Hematopoietic multipotent progenitor cell treated with erythropoietin and hydrocortisone succinate and interleukin-3 and kit ligand, for 6 days (in vitro differentiated cells): Measurements from ENCODE around the gene COX7A2.

Source experiments
- DNase-seq: peaks from one replicate; pipeline ENCODE4 v3.0.0-alpha.2; 2015

Gene COX7A2

GRCh38 chr6:75219263-75219662 is 24.3 kb downstream of the COX7A2 start:
- no peak for DNase-seq

DNA sequence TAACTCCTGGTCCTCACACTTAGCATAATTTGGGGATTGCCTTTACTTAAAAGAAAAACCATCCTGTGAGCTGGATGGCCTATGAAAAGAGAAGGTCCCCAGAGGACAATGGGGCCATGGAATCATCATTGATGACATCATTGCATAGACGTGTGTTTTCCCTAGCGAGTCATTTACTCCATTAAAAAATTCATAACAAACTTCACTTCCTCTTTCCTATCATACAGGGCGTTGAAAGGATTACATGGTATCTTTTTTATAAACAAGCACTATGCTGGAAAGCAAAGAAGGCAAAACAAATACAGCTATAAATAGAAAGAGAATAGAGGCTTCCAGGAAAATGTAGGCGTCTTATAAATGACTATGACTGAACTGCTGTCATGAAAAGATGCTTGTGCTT is 26.4 kb downstream of the COX7A2 start:
- no peak for DNase-seq

DNA sequence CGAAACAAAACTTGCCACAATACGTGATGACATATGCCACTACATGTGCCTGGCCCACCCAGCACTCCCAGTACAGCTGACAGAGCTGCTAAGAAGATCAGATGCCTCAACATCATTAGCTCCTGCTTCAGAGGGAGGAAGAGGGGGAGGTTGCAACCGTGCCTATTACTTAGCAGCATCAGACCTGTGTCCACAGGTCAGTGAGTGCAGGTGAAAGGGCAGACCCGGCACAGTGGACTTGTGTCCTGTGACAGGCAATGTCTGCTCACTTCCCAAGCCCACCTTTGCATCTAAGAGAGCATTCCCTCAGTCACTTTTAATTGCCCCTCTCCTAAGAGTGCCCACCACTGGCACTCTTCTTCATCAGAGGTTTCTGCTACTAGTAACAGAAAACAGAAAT is 28.3 kb downstream of the COX7A2 start:
- DNase-seq: no peak

DNA sequence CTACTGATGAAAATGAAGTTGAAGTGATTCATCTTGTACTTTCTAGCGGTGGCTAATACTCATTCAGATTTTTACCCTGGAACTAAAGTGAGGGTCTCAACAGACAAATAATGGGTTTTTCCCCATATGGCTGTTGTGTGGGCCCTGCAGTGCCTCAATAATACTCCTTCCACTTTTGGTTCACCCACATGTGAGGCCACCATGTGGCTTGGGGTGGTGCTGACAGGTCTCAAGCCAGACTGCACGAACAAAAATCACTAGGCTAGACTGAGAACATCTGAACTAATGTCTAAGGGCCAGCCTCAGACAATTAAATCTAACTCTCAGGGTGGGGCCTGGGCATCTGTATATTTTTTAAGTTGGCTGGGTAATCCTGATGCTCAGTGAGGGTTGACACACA is 29.9 kb downstream of the COX7A2 start:
- DNase-seq: no peak

- no peak for DNase-seq
These were observed 30.5 kb downstream of the COX7A2 start for GRCh38 chr6:75213112-75213511.

- no peak for DNase-seq
These were observed 31.5 kb downstream of the COX7A2 start for GRCh38 chr6:75211920-75212590.

DNA sequence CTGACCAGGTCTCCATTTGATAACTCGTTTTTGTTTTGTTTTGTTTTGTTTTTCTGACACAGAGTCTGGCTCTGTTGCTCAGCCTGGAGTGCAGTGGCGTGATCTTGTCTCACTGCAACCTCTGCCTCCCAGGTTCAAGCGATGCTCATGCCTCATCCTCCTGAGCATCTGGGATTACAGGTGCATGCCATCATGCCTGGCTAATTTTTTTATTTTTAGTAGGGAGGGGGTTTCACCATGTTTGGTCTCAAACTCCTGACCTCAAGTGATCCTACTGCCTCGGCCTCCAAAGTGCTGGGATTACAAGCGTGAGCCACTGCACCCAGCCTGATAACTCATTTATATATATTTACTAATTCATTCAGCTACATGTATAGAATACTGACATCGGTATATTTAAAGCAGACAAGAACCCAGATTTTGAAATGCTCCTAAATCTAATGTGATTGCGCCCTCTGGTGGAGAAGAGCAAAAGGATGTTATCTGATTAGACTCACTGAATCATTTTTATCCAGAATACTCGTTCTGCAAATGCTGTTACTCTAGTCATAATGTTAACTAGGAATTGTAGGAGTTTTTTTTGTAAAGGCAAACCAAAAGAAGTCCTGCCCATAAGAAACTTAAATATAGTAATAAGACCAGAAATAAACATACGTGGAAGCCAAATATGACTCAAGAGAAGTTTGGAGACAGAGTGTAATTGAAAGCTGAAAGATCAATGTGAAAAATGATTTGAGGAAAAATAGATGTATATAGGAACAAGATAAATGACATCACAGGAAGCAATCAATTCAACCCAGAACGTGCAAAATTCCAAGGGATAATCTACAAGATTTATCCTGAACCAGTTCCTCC is 32.5 kb downstream of the COX7A2 start:
- peak; percentile 90 for DNase-seq

DNA sequence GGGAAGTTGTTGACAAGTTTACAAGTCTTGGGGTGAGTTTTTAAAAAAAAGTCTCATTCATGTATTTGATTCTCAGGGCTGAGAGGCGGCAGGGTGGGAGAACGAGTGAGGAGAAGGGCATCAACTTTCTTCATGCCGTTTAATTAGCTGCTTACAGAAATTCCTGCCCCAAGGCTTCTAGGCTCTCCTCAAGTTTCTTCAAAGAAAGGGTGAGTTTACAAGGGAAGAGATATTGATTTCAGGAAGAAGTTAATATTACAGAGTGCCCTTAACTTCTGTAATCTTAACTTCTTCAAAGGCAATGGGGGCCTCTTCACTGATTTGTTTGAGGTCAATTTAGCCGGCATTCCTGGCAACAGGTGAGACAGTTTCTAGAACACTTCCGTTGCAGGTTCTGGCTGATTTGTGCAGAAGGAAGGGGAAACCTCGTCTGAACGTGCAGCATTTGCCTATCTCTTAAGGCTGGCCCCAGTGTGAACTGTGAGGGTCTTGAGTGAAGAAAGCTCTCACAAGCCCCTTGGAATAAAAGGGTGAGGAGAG is 34.3 kb downstream of the COX7A2 start:
- DNase-seq: no peak

GRCh38 chr6:75208298-75209183 is 35.1 kb downstream of the COX7A2 start:
- DNase-seq: peak; percentile 84

GRCh38 chr6:75206576-75207342 is 36.8 kb downstream of the COX7A2 start:
- DNase-seq: no peak

- DNase-seq: peak; percentile 15
These were observed 37.6 kb downstream of the COX7A2 start, which contains the start of gene COL12A1 for GRCh38 chr6:75205776-75206575. COL12A1 (minus strand) TSS chr6:75206053; CDS start chr6:75202792, 3,261 bp downstream.

- peak; percentile 28 for DNase-seq
These were observed 38.4 kb downstream of the COX7A2 start for GRCh38 chr6:75204959-75205775.

DNA sequence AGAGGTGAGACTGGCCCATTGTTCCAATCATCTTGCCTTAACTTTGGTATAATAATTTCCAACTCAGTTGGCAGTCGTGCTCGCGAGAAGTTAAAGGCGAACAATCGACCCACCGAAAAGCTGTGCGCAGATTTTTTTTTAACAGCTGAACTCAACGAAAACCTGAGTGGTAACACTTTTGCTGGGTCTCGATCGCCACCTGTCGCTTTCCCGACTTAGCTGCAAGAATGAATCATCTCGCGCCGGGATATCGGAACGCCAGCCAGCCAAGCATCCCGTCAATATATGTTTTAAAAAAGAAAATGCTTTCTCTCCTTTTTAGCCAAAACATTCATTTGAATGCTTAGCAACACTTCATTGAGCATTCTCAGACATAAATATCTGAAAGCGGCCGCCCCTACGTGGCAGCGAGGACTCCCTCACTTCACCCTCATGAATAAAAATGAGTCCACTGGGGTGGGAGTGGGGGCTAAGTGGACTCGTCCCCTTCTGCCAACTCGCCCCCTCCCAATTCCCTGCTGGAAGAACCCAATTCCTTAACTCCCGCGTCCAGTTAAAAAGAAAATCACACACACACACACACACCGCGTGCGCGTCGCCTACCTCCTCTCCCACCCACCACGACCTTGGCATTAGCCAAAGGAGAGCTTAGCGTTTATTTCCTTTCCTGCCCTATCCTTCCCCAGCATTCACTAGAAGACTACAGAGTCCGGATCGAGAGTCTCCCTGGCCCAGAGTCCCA is 39.2 kb downstream of the COX7A2 start:
- DNase-seq: peak; percentile 70

DNA sequence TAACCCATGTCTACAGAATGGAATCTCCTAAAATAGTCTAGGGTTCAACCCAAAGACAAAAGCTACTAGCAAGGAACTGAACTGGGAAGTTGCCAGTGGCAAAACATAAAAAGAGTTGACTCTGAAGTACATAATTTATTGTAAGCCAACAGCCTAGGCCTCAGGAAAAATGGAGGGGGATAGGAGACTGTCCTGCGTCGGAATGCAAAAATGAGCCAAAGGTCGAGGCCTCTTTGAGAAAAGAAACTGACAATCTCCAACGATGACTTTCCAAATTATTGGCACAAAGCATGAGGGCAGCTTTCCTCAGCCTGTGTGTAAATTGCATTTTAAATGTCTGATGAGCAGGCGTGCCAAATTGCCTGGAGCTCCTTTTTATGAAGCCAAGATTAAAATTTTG is 39.9 kb downstream of the COX7A2 start:
- no peak for DNase-seq

- no peak for DNase-seq
These were observed 40.9 kb downstream of the COX7A2 start for GRCh38 chr6:75202676-75203131.

- no peak for DNase-seq
These were observed 41.5 kb downstream of the COX7A2 start for GRCh38 chr6:75201901-75202672.

DNA sequence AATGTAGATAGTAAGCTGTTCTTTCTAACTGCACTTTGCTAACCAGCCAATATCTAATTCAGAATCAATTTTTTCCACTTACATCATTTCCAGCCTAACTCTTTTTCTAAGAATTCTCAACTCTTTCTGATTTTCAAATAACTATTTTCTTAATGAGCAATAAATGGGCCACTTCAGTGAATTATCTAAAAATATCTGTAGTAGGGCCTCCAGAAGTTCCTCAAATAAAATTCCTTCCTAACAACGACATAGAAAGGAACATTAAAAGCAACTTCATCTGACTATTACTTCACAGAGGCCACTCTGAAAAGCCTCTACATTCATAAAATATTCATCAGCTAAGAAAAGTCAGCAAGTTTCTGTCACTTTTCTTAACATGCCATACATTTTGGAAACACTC is 42.6 kb downstream of the COX7A2 start:
- DNase-seq: no peak

GRCh38 chr6:75199889-75200288 is 43.7 kb downstream of the COX7A2 start:
- DNase-seq: no peak
